ENCODE measurements around the gene TOR3A. TPM values are rescaled to one million over a fixed set of nuclear protein-coding genes. Genes with fewer than 3 reads are reported as not detected.

Gene TOR3A
- total RNA-seq, 4 donors from 2014 or later: 31.9 to 48.8 (median 34.4) TPM

- H3K4me1 ChIP-seq: peaks cover 0 to 41% (median 13%) of the 10 kb centered on the region in 3 donors
- H3K4me3 ChIP-seq: no peak overlapping the region
- no peak for DNase-seq
- intact Hi-C loops (cut with DNase I): no loop called here
- WGBS, 2 donors: 65 to 90% methylated on average over 4 of the region's 4 CpGs
- TF ChIP-seq CTCF (IDR thresholded peaks at IDR 0.05): no peak
- no peak for TF ChIP-seq POLR2A (IDR thresholded peaks at IDR 0.05)
- H3K27me3 ChIP-seq: no peaks in the 10 kb centered on the region
- H3K27ac ChIP-seq: peak overlapping the region in 3 of 4 donors; percentile 11 to 69 (median 48)
- peaks cover 0 to 100% (median 31%) of the 10 kb centered on the region in 3 donors for H3K36me3 ChIP-seq
- H3K9me3 ChIP-seq: no peaks in the 10 kb centered on the region
Observed at GRCh38 chr1:179090923-179091322, 9.1 kb downstream of the TOR3A start.

DNA sequence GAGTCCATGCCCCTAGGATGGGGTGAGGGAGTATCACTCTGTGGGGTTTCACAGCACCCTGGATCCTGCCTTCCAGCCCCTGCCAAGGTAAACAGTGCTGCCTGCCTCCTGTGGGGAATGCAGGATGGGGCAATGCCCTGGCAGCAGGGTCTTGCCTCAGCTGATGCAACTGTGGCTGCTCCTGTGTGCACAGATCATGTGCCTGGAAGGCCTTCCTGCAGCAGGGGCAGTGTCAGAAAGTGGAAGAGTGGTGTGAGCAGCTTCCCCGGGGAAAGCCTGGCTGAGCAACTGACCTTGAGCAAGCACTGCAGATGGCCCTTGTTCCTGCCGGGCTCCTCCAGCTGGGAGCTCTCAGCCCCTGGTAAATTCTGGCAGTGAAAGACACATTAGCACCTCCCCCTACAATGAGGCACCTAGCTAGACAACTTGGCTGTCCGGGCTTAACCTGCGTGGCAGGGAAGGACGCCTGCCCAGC lies 9.9 kb downstream of the TOR3A start:
- H3K9me3 ChIP-seq: no peaks in the 10 kb centered on the region
- peaks cover 0 to 41% (median 13%) of the 10 kb centered on the region in 3 donors for H3K4me1 ChIP-seq
- intact Hi-C loops (cut with DNase I): no loop called here
- H3K4me3 ChIP-seq: no peak overlapping the region
- no peak for TF ChIP-seq POLR2A (IDR thresholded peaks at IDR 0.05)
- no peak for TF ChIP-seq CTCF (IDR thresholded peaks at IDR 0.05)
- H3K27ac ChIP-seq: peak overlapping the region in 2 of 4 donors; percentile 48 to 69
- no peak for DNase-seq
- WGBS, 2 donors: no CpG with 5 or more reads among the region's 5 CpGs
- peaks cover 0 to 100% (median 30%) of the 10 kb centered on the region in 3 donors for H3K36me3 ChIP-seq
- H3K27me3 ChIP-seq: no peaks in the 10 kb centered on the region

DNA sequence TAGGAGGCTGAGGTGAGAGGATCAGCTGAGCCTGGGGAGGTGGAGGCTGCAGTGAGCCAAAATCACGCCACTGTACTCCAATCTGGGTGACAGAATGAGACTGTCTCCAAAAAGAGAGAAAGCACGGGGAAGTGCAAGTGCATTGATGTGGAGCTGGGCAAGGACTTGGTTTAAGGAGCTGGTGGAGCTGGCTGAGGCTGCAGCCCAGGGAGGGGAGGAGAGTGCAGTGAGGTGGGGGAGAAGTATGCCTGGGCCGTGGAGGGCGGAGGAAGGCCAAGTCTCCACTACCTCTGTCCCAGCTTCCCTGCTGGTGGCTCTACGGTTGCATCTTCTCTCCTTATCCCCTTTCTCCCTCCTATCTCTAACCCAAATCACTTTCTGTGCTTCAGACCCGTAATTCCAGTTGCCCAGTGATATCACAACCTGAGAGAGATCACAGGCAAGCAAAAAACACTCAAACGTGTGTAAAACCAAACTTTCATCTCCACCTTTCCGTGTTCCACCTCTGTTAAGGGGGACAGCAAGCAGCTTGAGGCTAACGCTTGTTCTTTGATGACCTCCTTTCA lies 11.1 kb downstream of the TOR3A start:
- H3K9me3 ChIP-seq: no peaks in the 10 kb centered on the region
- no peak overlapping the region for H3K4me3 ChIP-seq
- DNase-seq: no peak
- no peak overlapping the region for H3K27ac ChIP-seq
- H3K4me1 ChIP-seq: peaks cover 0 to 33% (median 13%) of the 10 kb centered on the region in 3 donors
- WGBS, 2 donors: 85 to 89% methylated on average over 9 of the region's 9 CpGs
- intact Hi-C loops (cut with DNase I): no loop called here
- H3K27me3 ChIP-seq: no peaks in the 10 kb centered on the region
- peaks cover 4 to 100% (median 30%) of the 10 kb centered on the region in 3 donors for H3K36me3 ChIP-seq
- TF ChIP-seq CTCF (IDR thresholded peaks at IDR 0.05): no peak
- no peak for TF ChIP-seq POLR2A (IDR thresholded peaks at IDR 0.05)

DNA sequence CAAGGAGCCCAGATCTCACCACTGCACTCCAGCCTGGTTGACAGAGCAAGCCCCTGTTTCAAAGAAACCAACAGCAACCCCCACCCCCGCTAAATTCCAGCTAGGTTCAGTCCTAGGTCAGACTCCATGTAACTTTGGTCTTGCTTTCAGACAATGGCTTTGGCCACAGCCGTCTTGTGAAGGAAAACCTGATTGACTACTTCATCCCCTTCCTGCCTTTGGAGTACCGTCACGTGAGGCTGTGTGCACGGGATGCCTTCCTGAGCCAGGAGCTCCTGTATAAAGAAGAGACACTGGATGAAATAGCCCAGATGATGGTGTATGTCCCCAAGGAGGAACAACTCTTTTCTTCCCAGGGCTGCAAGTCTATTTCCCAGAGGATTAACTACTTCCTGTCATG lies 12.9 kb downstream of the TOR3A start:
- peak overlapping the region in 1 of 4 donors; percentile 28 for H3K27ac ChIP-seq
- peaks cover 0 to 33% (median 13%) of the 10 kb centered on the region in 3 donors for H3K4me1 ChIP-seq
- DNase-seq: no peak
- 51% methylated on average over 2 of the region's 5 CpGs; no CpG with 5 or more reads in 1 of the 2 donors for WGBS, 2 donors
- peaks cover 4 to 84% (median 19%) of the 10 kb centered on the region in 3 donors for H3K36me3 ChIP-seq
- no peaks in the 10 kb centered on the region for H3K9me3 ChIP-seq
- intact Hi-C loops (cut with DNase I): no loop called here
- no peak overlapping the region for H3K4me3 ChIP-seq
- H3K27me3 ChIP-seq: no peaks in the 10 kb centered on the region
- TF ChIP-seq POLR2A (IDR thresholded peaks at IDR 0.05): no peak

- no peak for DNase-seq
- WGBS, 2 donors: 72 to 85% methylated on average over 4 of the region's 4 CpGs
- intact Hi-C loops (cut with DNase I): no loop called here
- no peaks in the 10 kb centered on the region for H3K27me3 ChIP-seq
- H3K27ac ChIP-seq: peak overlapping the region in 1 of 4 donors; percentile 28
- H3K36me3 ChIP-seq: peaks cover 4 to 79% (median 16%) of the 10 kb centered on the region in 3 donors
- H3K9me3 ChIP-seq: no peaks in the 10 kb centered on the region
- H3K4me1 ChIP-seq: peaks cover 0 to 27% (median 13%) of the 10 kb centered on the region in 3 donors
- TF ChIP-seq CTCF (IDR thresholded peaks at IDR 0.05) (no peak), POLR2A (IDR thresholded peaks at IDR 0.05) (no peak)
- H3K4me3 ChIP-seq: no peak overlapping the region
Observed at GRCh38 chr1:179095377-179095776, 13.5 kb downstream of the TOR3A start.
